ENCODE results near the gene KLF16.

KLF16 gene

DNA sequence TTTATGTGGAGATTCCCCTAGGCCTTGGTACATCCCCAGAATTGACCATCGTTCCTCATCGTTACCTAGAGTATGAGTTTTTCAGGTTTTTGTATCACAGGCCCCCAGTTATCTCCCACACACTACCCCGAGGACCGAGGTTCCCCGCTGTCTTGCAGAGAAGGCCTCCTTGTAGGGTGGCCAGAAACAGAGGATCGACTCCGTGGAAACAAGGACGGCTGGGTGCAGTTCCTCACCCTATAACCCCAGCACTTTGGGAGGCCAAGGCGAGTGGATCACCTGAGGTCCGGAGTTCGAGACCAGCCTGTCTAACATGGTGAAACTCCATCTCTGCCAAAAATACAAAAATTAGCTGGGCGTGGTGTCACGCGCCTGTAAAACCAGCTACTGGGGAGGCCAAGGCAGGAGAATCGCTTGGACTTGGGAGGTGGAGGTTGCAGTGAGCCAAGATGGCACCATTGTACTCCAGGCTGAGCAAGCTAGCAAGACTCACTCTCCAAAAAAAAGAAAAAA lies 42.5 kb upstream of the KLF16 start:
- Histone ChIP-seq H3K27ac (ENCODE audit: low read depth, low read length, poor library complexity, severe bottlenecking) (peak overlapping the region; percentile 50), H3K4me3 (ENCODE audit: low read depth, low read length, poor library complexity, severe bottlenecking) (peak overlapping the region; percentile 63), H3K4me1 (ENCODE audit: insufficient read depth, low read length, severe bottlenecking) (peaks cover 60% of the 10 kb centered on the region), H3F3A (ENCODE audit: insufficient read depth, low read length) (peaks cover 3% of the 10 kb centered on the region; the same call in 1 of the 2 replicates), H2AFZ (ENCODE audit: low read length) (no peak overlapping the region), H4K20me1 (ENCODE audit: insufficient read depth, low read length) (no peaks in the 10 kb centered on the region), H3K9me3 (ENCODE audit: low read length) (no peaks in the 10 kb centered on the region), H3K9me2 (ENCODE audit: low read depth, low read length) (no peaks in the 10 kb centered on the region), H3K27me3 (ENCODE audit: insufficient read depth, low read length) (no peaks in the 10 kb centered on the region), H3K36me3 (ENCODE audit: insufficient read depth, low read length) (no peaks in the 10 kb centered on the region), H3K79me2 (ENCODE audit: insufficient read depth, low read length) (peaks cover 32% of the 10 kb centered on the region), H3K4me2 (ENCODE audit: low read length) (peak overlapping the region; percentile 99), H3K9ac (ENCODE audit: low read length) (peak overlapping the region; percentile 64)
- no peak for TF ChIP-seq EZH2 (IDR thresholded peaks at IDR 0.05; ENCODE audit: borderline replicate concordance, low read length)
- TF ChIP-seq, protein P1, sequence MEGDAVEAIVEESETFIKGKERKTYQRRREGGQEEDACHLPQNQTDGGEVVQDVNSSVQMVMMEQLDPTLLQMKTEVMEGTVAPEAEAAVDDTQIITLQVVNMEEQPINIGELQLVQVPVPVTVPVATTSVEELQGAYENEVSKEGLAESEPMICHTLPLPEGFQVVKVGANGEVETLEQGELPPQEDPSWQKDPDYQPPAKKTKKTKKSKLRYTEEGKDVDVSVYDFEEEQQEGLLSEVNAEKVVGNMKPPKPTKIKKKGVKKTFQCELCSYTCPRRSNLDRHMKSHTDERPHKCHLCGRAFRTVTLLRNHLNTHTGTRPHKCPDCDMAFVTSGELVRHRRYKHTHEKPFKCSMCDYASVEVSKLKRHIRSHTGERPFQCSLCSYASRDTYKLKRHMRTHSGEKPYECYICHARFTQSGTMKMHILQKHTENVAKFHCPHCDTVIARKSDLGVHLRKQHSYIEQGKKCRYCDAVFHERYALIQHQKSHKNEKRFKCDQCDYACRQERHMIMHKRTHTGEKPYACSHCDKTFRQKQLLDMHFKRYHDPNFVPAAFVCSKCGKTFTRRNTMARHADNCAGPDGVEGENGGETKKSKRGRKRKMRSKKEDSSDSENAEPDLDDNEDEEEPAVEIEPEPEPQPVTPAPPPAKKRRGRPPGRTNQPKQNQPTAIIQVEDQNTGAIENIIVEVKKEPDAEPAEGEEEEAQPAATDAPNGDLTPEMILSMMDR (IDR thresholded peaks at IDR 0.05; ENCODE audit: low read length): no peak

DNA sequence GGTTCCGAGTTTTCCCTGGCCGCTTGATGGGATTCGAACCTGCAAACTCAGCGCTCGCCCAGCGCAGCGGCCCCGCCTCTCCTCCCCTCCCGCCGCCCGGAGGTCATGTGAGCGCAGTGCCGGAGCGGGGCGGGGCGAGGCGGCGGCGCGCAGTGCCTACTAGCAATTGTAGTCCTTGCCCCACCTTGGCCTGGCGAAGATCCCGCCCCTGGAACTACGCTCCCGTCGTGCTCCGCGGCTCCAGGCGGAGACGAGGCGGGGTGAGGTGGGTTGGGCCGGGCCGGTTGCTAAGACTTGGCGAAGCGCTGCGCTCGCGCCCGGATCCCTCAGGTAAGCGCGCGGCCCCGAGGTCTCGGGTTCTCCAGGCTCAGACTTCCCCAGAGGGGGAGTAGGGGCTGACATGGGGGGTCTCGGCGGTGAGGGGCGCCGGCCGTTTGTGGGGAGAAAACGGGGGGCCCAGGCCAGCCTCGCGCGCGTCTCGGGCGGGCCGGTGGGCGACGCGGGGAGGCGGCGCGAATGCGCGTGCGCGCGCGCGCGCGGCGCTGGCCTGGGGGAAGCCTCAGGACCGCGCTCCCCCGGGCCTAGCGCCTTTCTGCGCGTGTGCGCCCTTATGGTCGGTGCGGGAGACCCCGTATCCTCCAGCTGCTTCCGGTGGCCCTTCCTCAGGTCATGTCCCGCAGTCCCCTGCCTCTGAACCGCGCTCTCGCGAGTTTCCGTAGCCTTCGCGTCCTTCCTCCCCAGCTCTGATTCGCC lies 41.9 kb upstream of the KLF16 start, which contains the start of the genes ADAT3 and SCAMP4:
TSS of gene ADAT3 (plus strand) at position 290 of the 753 bp plus-strand sequence. CDS start 6,649 bp downstream, outside the sequence.
TSS of gene SCAMP4 (plus strand) at position 290 of the 753 bp plus-strand sequence. CDS start 9,621 bp downstream, outside the sequence.
- TF ChIP-seq, protein P1 (IDR thresholded peaks at IDR 0.05; ENCODE audit: low read length): no peak
- no peak for TF ChIP-seq EZH2 (IDR thresholded peaks at IDR 0.05; ENCODE audit: borderline replicate concordance, low read length)
- Histone ChIP-seq H3K27ac (ENCODE audit: low read depth, low read length, poor library complexity, severe bottlenecking) (peak within 1 kb of the TSS; percentile 89), H3K9me2 (ENCODE audit: low read depth, low read length) (no peaks in the 10 kb centered on the region), H3K9ac (ENCODE audit: low read length) (peak within 1 kb of the TSS; percentile 64), H3K4me3 (ENCODE audit: low read depth, low read length, poor library complexity, severe bottlenecking) (peak within 1 kb of the TSS; percentile 63), H3K4me2 (ENCODE audit: low read length) (peak within 1 kb of the TSS; percentile 99), H3F3A (ENCODE audit: insufficient read depth, low read length) (peaks cover 3% of the 10 kb centered on the region; the same call in 1 of the 2 replicates), H3K36me3 (ENCODE audit: insufficient read depth, low read length) (no peaks in the 10 kb centered on the region), H2AFZ (ENCODE audit: low read length) (no peak within 1 kb of the TSS), H3K79me2 (ENCODE audit: insufficient read depth, low read length) (peaks cover 30% of the 10 kb centered on the region), H3K4me1 (ENCODE audit: insufficient read depth, low read length, severe bottlenecking) (peaks cover 60% of the 10 kb centered on the region), H3K9me3 (ENCODE audit: low read length) (no peaks in the 10 kb centered on the region), H3K27me3 (ENCODE audit: insufficient read depth, low read length) (no peaks in the 10 kb centered on the region), H4K20me1 (ENCODE audit: insufficient read depth, low read length) (no peaks in the 10 kb centered on the region)

- Histone ChIP-seq H3K4me2 (ENCODE audit: low read length) (peak overlapping the region; percentile 59), H3K36me3 (ENCODE audit: insufficient read depth, low read length) (no peaks in the 10 kb centered on the region), H3K27ac (ENCODE audit: low read depth, low read length, poor library complexity, severe bottlenecking) (peak overlapping the region; percentile 89), H2AFZ (ENCODE audit: low read length) (no peak overlapping the region), H3F3A (ENCODE audit: insufficient read depth, low read length) (peaks cover 3% of the 10 kb centered on the region; the same call in 1 of the 2 replicates), H3K27me3 (ENCODE audit: insufficient read depth, low read length) (no peaks in the 10 kb centered on the region), H3K9me2 (ENCODE audit: low read depth, low read length) (no peaks in the 10 kb centered on the region), H3K4me1 (ENCODE audit: insufficient read depth, low read length, severe bottlenecking) (peaks cover 60% of the 10 kb centered on the region), H3K4me3 (ENCODE audit: low read depth, low read length, poor library complexity, severe bottlenecking) (peak overlapping the region; percentile 63), H3K9ac (ENCODE audit: low read length) (peak overlapping the region; percentile 57), H3K9me3 (ENCODE audit: low read length) (no peaks in the 10 kb centered on the region), H4K20me1 (ENCODE audit: insufficient read depth, low read length) (no peaks in the 10 kb centered on the region), H3K79me2 (ENCODE audit: insufficient read depth, low read length) (peaks cover 25% of the 10 kb centered on the region)
- TF ChIP-seq, protein P1 (IDR thresholded peaks at IDR 0.05; ENCODE audit: low read length): no peak
- TF ChIP-seq EZH2 (IDR thresholded peaks at IDR 0.05; ENCODE audit: borderline replicate concordance, low read length): no peak
Measured at GRCh38 chr19:1904860-1905109, 41.4 kb upstream of the KLF16 start.

Data from OCI-LY1 (cell line).